HFFc6 (cell line): Measurements from ENCODE around the gene DAP. TPM values are rescaled to one million over a fixed set of nuclear protein-coding genes. Genes with fewer than 3 reads are reported as not detected.
"Not testable (repeated sequence)": the region's sequence is repeated elsewhere in the genome, so short reads cannot be mapped to it uniquely, and the experiment has no call there.

Experiments
- DNase-seq: peaks from one replicate; pipeline ENCODE4 v3.0.0-alpha.2; 2018
- H3K27ac Mint-ChIP-seq: 2 replicates; pipeline ENCODE4 v1.8.0; 2020; ENCODE audit warnings: mild to moderate bottlenecking, mixed read lengths
- H3K27me3 Mint-ChIP-seq: 2 replicates; pipeline ENCODE4 v1.8.0; 2021; ENCODE audit warnings: mild to moderate bottlenecking, moderate library complexity, mixed read lengths; ENCODE audit not compliant: insufficient read depth
- H3K36me3 Mint-ChIP-seq: 2 replicates; pipeline ENCODE4 v1.8.0; 2021; ENCODE audit warnings: low read depth, mixed read lengths
- H3K4me1 Mint-ChIP-seq: 2 replicates; pipeline ENCODE4 v1.8.0; 2020; ENCODE audit warnings: low read depth, mixed read lengths
- H3K4me3 Mint-ChIP-seq: 2 replicates; pipeline ENCODE4 v1.8.0; 2020; ENCODE audit warnings: mild to moderate bottlenecking, moderate library complexity, mixed read lengths
- H3K9me3 Mint-ChIP-seq: 2 replicates; pipeline ENCODE4 v1.8.0; 2020; ENCODE audit warnings: mild to moderate bottlenecking, mixed read lengths
- CTCF ChIP-seq: fragments of 200-600 bp; sonication (generic); IDR thresholded peaks from 2 replicates; pipeline ENCODE4 v1.5.0; 2021; ENCODE audit warnings: antibody characterized with exemption, mild to moderate bottlenecking
- total RNA-seq, 6 experiments: library from RNA; stranded (reverse); fragmentation: NEBNext Ultra II Directional; extraction: Animal tissue kit (Norgen Biotek cat#: 25700); gene quantifications; 2 replicates in 1 of 6; 3 replicates in 5 of 6; pipeline ENCODE4 v1.2.3, GENCODE V29; 2021

DAP gene
- total RNA-seq, 6 experiments from 2014 or later: 255 to 357 (median 285) TPM

GRCh38 chr5:10633271-10634049 lies 127.6 kb downstream of the DAP start:
- DNase-seq: no peak
- Mint-ChIP-seq H3K4me1 (peaks cover 51% of the 10 kb centered on the region), H3K36me3 (peaks cover 19% of the 10 kb centered on the region), H3K9me3 (peaks cover 3% of the 10 kb centered on the region), H3K27ac (no peak overlapping the region), H3K4me3 (no peak overlapping the region), H3K27me3 (peaks cover 2% of the 10 kb centered on the region; the same call in 1 of the 2 replicates)
- no peak for TF ChIP-seq CTCF

GRCh38 chr5:10632110-10632761 lies 128.8 kb downstream of the DAP start:
- Mint-ChIP-seq H3K36me3 (peaks cover 12% of the 10 kb centered on the region), H3K9me3 (no peaks in the 10 kb centered on the region)
- no peak for DNase-seq

GRCh38 chr5:10631316-10631996 lies 129.6 kb downstream of the DAP start:
- DNase-seq: no peak

More at GRCh38 chr5:10632110-10632761, 128.8 kb downstream of the DAP start:
- peaks cover 58% of the 10 kb centered on the region for H3K4me1 Mint-ChIP-seq
- H3K27me3 Mint-ChIP-seq: no peaks in the 10 kb centered on the region; the same call in 1 of the 2 replicates
- TF ChIP-seq CTCF: no peak
- no peak overlapping the region for H3K4me3 Mint-ChIP-seq
- H3K27ac Mint-ChIP-seq: no peak overlapping the region

GRCh38 chr5:10630744-10631143 lies 130.3 kb downstream of the DAP start:
- H3K4me3 Mint-ChIP-seq, H3K27ac Mint-ChIP-seq, H3K27me3 Mint-ChIP-seq, H3K9me3 Mint-ChIP-seq, DNase-seq: not testable (repeated sequence)
- Mint-ChIP-seq H3K4me1 (peaks cover 59% of the 10 kb centered on the region), H3K36me3 (peaks cover 12% of the 10 kb centered on the region)

More at GRCh38 chr5:10631316-10631996, 129.6 kb downstream of the DAP start:
- H3K27me3 Mint-ChIP-seq: no peaks in the 10 kb centered on the region; the same call in 1 of the 2 replicates
- H3K4me3 Mint-ChIP-seq: no peak overlapping the region
- no peak overlapping the region for H3K27ac Mint-ChIP-seq
- H3K9me3 Mint-ChIP-seq: no peaks in the 10 kb centered on the region
- peaks cover 64% of the 10 kb centered on the region for H3K4me1 Mint-ChIP-seq
- TF ChIP-seq CTCF: no peak
- peaks cover 12% of the 10 kb centered on the region for H3K36me3 Mint-ChIP-seq

GRCh38 chr5:10630126-10630525 lies 130.9 kb downstream of the DAP start:
- no peak for DNase-seq
- H3K36me3 Mint-ChIP-seq: peaks cover 12% of the 10 kb centered on the region
- H3K4me3 Mint-ChIP-seq: no peak overlapping the region
- no peak for TF ChIP-seq CTCF
- H3K4me1 Mint-ChIP-seq: peaks cover 53% of the 10 kb centered on the region
- no peaks in the 10 kb centered on the region for H3K9me3 Mint-ChIP-seq
- no peaks in the 10 kb centered on the region; the same call in 1 of the 2 replicates for H3K27me3 Mint-ChIP-seq
- H3K27ac Mint-ChIP-seq: no peak overlapping the region
